ENCODE results near the gene RPL27.

DNA sequence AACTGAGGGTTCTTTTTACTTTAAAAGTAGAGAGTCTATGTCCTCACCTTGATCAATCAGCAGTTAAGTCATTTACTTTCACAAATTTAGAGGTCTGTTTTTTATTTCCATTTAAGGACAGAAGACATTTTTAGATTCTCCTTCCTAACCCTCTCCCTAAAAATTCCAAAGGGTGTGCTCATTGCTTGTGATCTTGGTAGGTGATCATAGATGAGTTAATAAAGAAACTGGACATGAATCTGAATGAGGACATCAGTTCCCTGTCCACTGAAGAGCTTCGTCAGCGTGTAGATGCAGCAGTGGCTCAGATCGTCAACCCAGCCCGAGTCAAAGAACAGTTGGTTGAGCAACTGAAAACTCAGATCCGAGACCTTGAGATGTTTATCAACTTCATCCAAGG is 9.1 kb upstream of the RPL27 start:
- TF ChIP-seq, protein P1, sequence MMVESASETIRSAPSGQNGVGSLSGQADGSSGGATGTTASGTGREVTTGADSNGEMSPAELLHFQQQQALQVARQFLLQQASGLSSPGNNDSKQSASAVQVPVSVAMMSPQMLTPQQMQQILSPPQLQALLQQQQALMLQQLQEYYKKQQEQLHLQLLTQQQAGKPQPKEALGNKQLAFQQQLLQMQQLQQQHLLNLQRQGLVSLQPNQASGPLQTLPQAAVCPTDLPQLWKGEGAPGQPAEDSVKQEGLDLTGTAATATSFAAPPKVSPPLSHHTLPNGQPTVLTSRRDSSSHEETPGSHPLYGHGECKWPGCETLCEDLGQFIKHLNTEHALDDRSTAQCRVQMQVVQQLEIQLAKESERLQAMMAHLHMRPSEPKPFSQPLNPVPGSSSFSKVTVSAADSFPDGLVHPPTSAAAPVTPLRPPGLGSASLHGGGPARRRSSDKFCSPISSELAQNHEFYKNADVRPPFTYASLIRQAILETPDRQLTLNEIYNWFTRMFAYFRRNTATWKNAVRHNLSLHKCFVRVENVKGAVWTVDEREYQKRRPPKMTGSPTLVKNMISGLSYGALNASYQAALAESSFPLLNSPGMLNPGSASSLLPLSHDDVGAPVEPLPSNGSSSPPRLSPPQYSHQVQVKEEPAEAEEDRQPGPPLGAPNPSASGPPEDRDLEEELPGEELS (CRISPR knock-in tag; IDR thresholded peaks at IDR 0.05): no peak
- TF ChIP-seq ZNF644 (CRISPR knock-in tag; IDR thresholded peaks at IDR 0.05; ENCODE audit: low read depth) (no peak), CHD4 (IDR thresholded peaks at IDR 0.05; ENCODE audit: borderline replicate concordance, low read length) (no peak), ZNF335 (CRISPR knock-in tag; IDR thresholded peaks at IDR 0.05) (no peak), ZNF660 (CRISPR knock-in tag; IDR thresholded peaks at IDR 0.05; ENCODE audit: borderline replicate concordance, low read depth) (no peak), SRSF1 (optimal IDR thresholded peaks at IDR 0.05; ENCODE audit: low read depth, low read length) (no peak), ZNF274 (CRISPR knock-in tag; IDR thresholded peaks at IDR 0.05) (no peak), NFYB (CRISPR knock-in tag; IDR thresholded peaks at IDR 0.05) (no peak)
- TF ChIP-seq, protein P2, sequence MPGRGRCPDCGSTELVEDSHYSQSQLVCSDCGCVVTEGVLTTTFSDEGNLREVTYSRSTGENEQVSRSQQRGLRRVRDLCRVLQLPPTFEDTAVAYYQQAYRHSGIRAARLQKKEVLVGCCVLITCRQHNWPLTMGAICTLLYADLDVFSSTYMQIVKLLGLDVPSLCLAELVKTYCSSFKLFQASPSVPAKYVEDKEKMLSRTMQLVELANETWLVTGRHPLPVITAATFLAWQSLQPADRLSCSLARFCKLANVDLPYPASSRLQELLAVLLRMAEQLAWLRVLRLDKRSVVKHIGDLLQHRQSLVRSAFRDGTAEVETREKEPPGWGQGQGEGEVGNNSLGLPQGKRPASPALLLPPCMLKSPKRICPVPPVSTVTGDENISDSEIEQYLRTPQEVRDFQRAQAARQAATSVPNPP (CRISPR knock-in tag; IDR thresholded peaks at IDR 0.05): no peak

Data from HepG2 (cell line).